DMS153 (cell line): ENCODE measurements around the gene SPATA18.
"Not testable (repeated sequence)": the region's sequence is repeated elsewhere in the genome, so short reads cannot be mapped to it uniquely, and the experiment has no call there.

Experiments
- DNase-seq: peaks from one replicate; lab custom pipeline; 2025; lab: John Stamatoyannopoulos, UW

The SPATA18 gene

GRCh38 chr4:52051615-52052474 lies 741 bp downstream of the SPATA18 start:
- peak; percentile 88 for DNase-seq

GRCh38 chr4:52052475-52052780 lies 1.3 kb downstream of the SPATA18 start:
- peak; percentile 14 for DNase-seq

DNA sequence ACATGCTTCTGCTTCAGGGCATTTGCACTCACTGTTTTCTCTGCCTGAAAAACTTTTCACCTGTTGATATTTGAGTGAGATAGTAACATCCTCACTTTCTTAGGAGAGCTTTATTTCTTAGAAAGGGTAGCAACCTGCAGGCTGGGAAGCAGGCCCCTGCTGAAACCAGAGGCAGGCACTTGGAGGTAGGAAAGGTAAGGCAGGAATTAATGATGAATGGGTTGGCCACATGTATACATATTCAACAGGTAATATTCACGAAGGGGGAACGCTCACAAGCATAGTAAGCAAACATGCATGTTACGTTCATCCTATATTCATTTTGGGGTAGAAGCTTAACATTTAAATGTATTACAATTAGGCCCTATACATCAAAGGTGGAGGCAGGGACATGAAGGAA lies 3.1 kb downstream of the SPATA18 start:
- no peak for DNase-seq

GRCh38 chr4:52057196-52057595 lies 6.1 kb downstream of the SPATA18 start:
- DNase-seq, result no peak

DNA sequence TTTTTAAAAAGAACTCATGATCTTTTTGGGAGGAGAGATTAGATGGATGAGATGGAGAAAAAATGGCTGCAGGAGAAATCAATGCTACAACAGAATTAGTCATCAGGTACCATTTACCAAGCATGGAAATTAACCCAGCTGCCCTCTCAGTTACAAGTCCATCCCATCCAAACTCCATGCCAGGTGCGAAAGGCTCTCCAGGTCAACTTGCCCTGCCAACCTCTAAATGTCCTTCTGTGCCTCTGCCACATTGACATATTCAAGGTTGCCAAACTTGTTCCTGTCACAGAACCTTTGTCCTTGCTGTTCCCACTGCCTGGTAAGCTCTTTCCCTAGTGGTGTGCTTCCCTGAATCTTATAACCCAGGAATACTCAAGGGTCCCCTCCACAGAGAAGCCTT lies 7.2 kb downstream of the SPATA18 start:
- DNase-seq, result no peak

- DNase-seq, result no peak
These were observed 8.3 kb downstream of the SPATA18 start for GRCh38 chr4:52059372-52059771.

DNA sequence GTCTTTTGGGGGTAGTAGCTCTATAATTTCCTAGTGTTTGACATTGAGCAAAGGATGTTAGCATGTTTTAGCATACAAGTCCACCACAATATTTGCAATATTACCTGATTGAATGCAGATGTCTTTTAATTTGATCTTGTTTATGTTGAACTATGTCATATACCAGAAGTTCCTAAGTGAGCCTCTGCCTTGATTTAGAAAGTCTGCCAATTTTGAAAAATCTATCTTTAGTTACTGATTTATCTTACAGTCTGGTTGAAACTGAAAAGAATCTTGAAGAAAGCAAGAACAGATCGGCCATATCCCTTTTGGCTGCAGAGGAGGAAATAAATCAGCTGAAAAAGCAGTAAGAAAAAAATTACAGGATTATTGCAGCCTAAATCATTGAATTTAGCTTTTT lies 18.5 kb downstream of the SPATA18 start:
- no peak for DNase-seq

GRCh38 chr4:52071791-52072546 lies 20.9 kb downstream of the SPATA18 start:
- DNase-seq, result no peak

DNA sequence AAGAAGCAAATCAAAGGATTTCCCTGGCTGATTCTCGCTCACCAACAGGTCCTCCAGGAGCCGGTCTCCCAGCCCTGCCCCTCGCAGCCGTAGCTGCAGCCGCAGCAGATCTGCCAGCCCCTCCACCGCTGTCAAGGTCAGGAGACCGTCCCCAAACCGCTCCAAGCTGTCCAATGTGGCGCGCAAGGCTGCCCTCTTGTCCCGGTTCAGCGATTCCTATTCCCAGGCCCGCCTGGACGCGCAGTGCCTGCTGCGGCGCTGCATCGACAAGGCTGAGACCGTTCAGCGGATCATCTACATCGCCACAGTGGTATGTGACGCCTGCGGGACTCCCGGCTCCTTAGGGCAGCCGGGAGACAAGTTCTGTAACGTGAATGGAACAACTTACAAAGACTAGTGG lies 25.6 kb downstream of the SPATA18 start:
- no peak for DNase-seq

DNA sequence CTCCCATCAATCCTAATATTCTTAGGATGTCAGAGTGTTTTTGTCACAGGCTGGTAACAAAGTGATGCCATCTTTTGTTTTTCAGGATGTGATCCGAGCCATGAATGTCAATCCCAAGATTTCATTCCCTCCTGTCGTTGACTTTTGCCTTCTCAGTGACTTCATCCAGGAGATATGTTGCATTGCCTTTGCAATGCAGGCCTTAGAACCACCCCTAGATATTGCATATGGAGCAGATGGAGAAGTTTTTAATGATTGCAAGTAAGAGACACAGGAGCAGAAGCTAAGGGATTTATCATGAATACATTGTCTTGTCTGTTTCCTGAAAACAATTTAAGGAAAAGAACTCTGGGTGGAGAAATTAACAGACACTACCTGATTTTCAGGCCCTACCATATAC lies 28.6 kb downstream of the SPATA18 start:
- DNase-seq, result no peak

- DNase-seq, result no peak
These were observed 30.1 kb downstream of the SPATA18 start for GRCh38 chr4:52081216-52081615.

DNA sequence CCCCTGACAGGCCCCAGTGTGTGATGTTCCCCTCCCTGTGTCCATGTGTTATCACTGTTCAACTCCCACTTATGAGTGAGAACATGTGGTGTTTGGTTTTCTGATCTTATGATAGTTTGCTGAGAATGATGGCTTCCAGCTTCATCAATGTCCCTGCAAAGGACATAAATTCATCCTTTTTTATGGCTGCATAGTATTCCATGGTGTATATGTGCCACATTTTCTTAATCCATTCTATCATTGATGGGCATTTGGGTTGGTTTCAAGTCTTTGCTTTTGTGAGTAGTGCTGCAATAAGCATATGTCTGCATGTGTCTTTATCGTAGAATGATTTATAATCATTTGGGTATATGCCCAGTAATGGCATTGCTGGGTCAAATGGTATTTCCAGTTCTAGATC lies 35.3 kb downstream of the SPATA18 start:
- DNase-seq, result not testable (repeated sequence)

- no peak for DNase-seq
These were observed 40.7 kb downstream of the SPATA18 start for GRCh38 chr4:52091801-52092200.

DNA sequence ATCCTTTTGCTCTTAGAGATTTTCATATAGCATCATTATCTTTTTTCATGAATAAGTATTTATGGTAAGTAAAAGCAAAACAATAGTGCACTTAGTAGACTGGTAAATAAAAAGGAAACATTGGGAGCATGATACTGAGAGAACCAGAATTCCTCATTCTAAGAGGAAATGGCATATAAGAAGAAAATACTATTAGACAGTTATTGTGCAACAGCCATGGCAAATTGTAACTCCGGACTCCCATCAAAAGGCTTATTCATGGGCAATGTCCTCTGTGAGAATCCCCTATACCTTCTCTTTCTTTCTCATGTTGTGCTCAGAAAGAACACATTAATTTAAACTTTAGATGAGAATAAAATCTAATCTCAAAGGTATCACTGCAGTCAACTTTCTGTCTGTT lies 42.4 kb downstream of the SPATA18 start:
- DNase-seq, result no peak

DNA sequence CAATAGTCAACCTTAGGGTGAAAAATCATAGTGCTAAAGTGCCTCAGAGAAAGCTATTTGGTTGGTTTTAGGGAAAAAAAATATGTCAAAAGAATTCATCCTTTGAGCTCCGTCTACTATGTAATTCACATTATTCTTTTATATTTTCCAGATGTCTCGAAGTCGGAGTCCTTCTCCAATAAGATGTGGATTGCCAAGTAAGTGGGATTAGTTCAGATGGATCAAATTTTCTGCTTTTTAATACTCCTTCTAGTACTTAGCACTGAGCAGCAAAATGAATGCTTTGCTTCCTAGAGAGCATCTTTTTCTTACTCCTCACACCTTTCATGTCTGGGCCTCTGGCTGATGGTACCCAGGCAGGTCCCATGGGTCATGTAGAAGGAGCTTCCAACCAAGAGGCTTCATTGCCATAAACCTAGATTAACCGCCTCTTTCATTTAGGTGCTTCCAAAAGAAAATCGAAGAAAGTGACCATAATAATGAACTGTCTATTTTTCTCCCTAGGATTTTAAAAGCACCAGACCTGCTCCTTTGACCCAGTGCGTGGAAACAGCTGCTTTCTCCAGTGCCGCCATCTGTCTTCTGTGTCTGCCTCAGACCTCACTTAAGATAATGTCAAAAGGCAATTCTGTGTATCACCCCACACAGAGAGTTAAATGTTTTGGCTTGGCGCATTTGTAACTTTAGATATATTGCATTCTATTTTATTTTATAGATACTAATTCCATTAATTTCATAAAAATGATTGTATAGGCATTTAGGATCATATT lies 43.5 kb downstream of the SPATA18 start:
- no peak for DNase-seq

- no peak for DNase-seq
These were observed 44.3 kb downstream of the SPATA18 start for GRCh38 chr4:52095374-52095773.

DNA sequence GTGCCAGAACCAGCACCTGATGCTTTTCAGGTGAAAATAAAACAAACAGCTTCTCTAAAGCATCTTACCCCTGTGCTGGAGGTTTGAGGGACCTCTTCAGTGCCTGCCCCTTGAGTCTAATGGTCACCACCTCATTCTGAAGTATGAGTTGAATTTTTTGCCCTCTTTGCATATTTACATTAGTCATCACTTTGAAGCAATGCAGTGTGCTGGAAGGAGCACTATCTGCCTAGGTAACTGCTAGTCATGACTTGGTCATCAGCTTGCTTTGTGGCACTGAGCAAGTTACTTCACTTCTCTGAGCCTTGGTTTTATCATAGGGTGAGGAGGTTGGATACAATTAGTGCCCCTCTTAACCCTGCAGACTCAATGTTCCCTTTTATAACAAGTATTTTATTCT lies 44.9 kb downstream of the SPATA18 start:
- no peak for DNase-seq

- DNase-seq, result no peak
These were observed 47.5 kb downstream of the SPATA18 start for GRCh38 chr4:52098618-52099017.

GRCh38 chr4:52099860-52100461 lies 48.9 kb downstream of the SPATA18 start:
- DNase-seq, result no peak

GRCh38 chr4:52102587-52102986 lies 51.5 kb downstream of the SPATA18 start:
- no peak for DNase-seq

DNA sequence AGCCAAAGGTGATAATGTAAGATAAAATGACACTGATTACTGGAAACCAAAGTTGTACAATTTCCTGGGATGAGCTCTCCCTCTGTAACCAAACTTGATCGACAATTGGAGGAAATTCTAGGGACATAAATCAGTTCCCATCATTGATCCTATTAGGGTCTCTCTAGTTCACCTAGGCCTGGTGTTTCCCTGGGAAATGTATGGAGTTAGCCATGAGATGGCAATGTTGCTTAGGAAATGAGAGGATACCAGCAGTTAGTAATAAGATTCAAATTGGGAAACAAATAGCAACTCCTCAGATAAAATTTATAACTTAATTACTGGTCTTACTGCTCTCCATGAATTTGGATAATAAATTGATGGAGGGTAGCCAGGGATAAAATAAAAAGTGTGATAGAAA lies 52.2 kb downstream of the SPATA18 start:
- no peak for DNase-seq

GRCh38 chr4:52105276-52105675 lies 54.2 kb downstream of the SPATA18 start:
- DNase-seq, result no peak
